Stimulated activated CD8-positive, alpha-beta memory T cell treated with anti-CD3 and anti-CD28 coated beads, Interleukin-4, amount 100 ng/mL, for 1 hour (primary cell): ENCODE measurements around the gene JARID2.
"Not testable (repeated sequence)": the region's sequence is repeated elsewhere in the genome, so short reads cannot be mapped to it uniquely, and the experiment has no call there.

Experiments
- DNase-seq, 2 donors: peaks; one replicate each; pipeline ENCODE4 v3.0.0-alpha.2; 2020; ENCODE audit warnings: low read depth in 2 of 2, low spot score in 1 of 2

Gene JARID2

DNA sequence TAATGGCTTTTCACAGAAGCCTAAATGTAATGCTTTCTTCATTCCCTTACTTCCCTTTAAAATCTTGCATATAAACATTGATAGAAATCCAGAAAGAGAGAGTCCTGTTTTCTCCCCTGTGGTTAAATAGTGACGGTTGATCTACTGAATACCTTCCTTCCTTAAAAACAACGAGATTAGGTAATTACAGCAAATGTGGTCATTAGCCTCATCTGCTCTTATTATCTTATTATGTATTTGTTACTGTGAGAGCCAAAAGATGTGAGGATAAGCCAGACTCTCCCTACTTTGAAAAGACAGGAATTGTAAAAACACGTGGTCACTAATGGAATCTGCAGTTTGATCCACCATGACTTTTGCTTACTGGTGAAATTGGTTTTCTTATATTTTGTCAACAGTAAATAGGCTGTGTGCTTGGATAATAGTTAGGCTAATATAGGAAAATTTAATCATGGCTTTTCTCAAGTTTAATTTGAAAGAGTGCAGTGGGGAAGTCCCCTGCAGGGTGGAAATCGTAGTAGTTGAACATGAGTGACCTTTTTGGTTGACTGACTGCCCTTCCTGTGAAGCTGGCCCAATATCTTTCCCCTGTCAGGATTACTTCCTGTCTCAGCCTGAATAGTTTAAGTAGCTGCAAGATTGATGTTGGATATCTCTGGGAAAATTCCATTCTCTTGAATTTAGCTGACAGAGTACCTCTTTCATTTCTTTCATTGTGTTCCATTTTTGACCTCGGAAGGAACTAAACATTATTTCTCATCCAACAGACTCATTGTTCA lies 62.8 kb downstream of the JARID2 start:
- DNase-seq, result no peak

DNA sequence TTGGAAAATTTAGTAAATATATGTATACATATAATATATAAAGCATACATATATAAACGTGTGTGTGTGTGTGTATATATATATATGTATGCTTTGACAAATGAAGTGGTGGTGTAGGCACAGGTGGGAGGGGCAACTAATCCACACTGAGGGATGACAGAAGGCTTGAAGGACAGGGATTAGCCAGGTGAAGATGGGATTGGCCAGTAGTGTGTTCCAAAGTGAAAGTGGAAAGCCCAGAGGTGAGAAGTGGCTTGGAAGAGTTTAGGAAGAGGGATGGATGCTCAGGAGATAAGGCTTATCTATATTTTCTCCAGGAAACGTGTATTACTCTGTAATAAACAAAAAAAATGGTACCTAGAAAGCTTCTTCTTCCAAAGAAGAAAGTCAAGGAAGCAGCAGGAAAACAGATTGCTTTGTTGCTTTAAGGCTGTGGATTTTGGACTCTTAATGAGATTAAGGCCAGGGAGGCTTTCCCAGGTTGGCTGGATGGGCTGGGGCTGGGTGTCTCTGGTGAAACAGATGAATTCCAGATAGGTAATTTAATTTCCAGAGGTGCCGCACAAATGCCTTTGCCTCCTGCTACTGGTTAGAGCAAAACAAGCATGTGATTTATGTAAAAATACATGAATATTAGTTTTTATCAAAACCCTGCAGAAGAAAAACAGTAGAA lies 63.9 kb downstream of the JARID2 start:
- DNase-seq, result no peak

DNA sequence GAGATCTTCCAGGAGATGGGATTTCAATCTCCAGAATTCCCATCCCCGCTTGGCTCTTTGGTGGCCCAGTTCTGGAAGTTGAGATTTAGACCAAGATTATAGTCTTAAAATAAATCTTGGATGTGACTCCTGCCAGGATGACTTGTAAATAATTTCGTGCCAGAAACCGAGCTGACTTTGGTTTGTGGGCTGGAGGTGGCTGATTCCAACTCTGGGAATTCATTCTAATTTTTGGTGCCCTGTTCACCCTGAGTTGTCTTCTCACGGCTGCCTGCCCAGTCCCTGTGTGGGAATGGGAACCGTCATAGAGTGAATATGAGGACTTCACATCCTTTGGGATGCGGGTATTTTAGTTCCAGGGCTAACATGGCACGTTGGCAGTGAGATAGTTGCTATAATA lies 64.8 kb downstream of the JARID2 start:
- no peak for DNase-seq

DNA sequence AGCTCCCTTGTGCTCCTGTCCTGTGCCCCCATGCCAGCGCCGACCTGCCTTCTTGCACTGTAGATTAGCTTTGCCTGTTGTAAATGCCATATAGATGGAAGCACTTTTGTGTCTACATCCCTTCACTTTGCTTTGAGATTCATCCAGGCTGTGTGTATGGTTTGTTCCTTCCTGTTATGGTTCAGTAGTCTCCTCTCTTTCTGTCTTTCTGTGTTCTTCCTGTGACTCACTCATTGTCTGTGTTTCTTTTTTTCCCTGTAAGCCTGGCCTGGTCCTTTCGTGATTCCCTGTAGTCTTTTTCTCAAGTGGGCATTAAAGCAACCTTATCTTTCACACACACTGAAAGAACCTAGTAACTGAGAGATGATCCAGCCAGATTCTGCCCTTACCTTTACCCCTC lies 66.6 kb downstream of the JARID2 start:
- no peak for DNase-seq

DNA sequence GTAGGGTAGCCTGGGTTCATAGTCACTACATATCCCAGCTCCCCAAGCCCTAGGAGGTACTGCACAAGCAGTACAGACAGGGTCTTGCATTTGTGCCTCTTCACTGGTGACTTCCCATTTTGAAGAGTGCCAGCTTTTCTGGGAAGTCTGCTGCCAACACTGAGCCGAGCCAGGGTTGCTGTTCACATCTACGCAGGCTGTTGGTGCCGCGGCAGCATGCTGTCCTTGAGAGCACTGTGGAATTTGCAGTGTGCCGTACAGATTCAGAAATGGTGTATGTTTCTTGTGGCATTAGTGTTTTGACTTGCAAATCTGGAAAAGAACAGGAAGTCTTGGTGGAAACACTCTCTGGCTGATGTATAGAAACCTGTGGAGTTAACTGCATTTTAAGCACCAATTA lies 67.5 kb downstream of the JARID2 start:
- no peak for DNase-seq

DNA sequence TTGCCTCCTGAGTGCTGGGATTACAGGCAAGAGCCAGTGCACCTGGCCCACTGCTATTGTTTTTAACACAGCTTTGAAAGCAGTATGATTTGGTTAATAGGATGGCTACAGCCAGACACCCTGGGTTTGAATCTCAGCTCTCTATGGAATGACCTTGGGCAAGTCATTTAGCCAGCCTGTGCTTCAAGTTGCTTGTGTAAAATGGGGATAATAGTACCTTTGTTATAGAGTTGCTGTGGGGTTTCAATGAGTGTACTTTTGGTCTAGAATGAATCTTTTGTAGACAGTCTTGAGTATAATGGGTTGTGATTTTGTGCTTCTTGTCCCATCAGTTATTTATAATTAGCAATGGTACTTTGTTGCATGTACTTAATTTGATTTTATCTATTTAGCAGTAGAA lies 70.9 kb downstream of the JARID2 start:
- no peak for DNase-seq

DNA sequence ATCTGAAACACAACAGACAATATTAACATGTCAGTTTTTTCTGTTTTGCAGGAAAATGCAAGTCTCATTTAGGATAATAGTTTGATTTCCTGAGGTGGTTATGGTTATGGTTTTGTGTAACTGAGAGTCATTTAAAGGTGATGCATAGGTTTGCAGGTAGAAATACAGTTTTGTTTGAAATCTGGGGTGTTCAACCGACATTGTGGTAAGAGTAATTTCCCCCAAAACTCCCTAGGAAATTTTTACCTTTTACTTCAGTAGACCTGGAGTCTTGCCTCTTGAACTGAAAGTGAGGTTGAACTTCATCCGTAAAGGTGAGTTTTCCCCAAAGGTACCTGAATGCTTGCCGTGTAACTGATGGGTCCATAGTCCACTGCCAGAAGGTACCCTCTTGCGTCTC lies 71.4 kb downstream of the JARID2 start:
- no peak for DNase-seq

DNA sequence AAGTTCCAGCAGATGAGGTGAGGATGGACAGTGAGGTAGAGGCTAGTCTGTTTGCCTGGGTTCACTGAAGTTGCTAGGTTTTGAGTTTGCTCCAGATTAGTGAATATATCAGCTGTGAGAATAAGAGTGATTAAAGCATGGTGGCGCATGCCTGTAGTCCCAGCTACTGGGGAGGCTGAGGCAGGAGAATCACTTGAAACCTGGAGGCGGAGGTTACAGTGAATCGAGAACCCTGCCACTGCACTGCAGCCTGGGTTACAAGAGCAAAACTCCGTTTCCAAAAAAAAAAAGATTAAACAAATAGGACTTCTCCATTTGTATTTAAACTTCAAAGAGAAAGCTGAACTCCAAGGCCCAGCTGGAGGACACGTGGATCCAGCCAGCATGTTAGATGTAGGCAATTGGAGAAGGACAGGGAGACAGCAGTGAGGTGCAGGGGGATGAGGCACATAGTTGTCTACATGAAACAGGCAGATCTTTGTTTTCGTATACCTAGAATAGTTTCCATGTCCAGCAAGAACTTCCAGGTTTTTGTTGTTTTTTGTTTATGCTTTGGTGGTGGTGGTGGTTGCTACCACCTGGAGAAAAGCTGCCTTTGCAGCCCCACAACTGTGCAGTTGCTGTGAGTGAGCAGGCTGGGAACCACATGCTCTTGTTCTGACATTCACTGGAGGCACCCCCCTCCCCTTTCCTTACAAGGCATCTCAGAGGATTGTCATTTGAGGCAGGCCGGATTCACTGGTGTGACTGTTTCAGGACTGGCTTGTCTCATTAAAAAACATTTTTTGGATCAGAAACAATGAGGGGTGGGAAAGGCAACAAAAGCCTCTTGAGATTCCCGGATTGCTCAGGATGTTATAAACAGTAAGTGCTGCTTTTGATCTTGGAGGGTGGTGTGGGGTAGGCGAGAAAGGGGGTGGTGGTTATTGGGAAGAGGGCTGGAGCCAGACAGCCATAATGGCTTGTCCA lies 72.3 kb downstream of the JARID2 start:
- DNase-seq, result no peak

DNA sequence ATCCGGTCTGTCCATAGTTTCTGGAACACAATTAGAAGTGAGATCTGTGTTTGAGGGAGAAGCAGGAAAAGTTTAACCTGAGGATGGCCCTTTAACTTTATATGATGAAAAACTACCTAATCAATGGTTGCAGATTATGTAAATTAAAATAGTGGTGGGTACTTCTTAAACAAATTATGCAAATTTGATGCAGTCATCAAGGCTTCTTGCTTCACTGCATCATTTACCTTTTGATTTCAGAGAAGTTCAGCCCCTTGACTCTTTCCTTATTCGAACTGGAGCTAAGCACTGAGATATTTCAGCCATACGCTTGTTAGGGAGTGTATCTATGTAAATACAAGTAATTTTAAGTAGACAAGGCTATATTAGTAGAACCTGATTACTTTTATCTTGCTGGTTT lies 73.8 kb downstream of the JARID2 start:
- no peak for DNase-seq

DNA sequence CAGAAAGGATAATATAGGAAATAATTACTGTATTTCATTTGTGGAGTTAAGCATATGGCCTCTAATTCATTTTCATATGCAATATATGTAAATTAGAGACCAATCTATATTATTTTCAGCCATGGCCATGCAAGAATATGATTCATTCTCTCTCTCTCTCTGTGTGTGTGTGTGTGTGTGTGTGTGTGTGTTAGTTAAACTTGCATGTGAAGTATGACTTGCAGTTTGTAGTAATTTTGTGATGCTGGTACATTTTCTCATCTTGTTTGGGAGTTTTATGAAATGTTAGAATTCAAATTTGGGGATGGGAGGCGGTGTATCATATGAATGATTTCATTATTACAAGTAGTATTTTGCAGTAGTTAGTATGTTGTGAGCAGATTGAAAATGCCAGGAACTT lies 74.8 kb downstream of the JARID2 start:
- no peak for DNase-seq

DNA sequence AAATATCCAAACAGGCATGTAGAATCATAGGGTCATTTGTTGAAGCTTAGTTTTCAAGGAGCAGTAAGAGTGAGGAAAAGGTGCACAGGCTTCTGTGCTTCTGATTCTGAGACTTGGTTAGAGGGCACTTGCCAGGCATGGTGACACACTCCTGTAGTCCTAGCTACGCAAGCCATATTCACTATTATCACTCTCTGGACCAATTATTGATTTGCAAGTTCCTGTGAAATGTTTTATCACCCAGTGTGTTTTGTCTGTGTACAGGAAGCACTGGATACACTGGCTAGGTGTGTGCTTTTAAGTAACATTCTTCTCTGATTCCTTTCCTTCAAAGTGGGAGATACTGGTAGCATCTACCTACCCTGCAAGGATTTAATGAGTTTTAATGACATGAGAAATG lies 76.3 kb downstream of the JARID2 start:
- no peak for DNase-seq

DNA sequence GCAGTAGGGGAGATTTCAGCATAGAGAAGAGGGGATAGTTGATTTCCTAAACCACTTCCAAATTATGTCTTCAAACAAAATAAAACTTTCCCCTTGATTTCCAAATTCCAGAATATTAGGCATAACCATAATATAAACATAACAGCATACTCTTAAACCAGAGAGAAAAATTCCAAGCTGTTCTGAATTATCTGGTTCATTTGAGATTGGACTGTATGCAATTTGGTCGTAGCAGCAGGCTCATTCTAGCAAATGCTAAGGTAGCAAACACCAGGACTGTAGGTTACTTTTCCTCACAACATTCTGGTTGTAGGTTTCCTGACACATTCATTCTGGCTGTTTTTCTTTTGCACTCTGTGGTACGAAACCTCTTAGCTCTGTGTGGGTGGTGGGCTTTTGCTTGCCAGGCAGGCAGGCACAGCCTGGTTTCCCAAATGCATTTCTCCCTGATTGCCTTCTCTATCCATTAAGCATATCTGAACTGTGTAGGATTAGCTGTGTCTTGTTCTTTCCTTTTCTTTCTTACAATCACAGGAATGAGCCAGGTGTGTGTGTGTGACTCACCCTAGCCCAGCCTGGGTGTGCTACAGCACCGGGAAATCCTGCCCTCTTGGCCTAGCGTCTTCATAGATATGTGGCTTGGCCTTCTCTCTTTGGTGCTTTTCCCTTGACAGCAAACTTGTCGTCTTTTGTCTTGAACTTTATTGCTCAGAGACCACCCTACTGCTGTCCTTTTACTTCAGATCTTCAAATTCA lies 77.1 kb downstream of the JARID2 start:
- no peak for DNase-seq

DNA sequence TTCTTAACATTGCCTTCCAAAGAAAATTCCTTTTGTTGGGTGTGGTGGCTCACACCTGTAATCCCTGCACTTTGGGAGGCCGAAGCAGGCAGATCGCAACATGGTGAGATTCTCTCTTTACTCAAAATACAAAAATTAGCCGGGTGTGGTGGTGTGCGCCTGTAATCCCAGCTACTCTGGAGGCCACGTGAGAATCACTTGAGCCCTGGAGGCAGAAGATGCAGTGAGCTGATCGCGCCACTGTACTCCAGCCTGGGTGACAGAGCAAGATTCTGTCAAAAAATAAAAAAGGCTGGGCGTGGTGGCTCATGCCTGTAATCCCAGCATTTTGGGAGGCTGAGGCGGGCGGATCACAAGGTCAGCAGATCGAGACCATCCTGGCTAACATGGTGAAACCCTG lies 77.7 kb downstream of the JARID2 start:
- not testable (repeated sequence) for DNase-seq

DNA sequence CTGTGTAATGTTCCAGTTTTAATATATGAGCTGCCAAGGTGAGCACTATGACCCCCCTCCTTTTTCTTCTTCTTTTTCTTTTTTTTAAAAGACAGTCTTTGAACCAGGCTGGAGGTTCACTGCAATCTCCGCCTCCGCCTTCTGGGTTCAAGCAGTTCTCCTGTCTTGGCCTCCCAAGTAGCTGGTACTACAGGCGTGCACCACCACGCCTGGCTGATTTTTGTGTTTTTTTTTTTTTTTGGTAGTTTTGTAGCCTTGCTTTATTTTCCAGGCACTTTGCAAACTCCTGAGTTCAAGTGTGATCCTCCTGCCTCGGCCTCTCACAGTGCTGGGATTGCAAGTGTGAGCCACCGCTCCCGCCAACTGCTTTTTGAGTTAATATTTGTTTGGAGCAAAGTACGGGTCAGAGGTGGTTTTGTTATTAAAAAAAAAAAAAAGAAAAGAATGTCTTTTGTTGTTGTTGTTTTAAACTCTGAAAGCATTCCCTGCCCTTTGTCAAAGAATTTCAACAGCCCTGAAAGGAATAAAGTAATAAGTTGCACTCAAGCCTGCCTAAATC lies 78.6 kb downstream of the JARID2 start:
- DNase-seq, result no peak

DNA sequence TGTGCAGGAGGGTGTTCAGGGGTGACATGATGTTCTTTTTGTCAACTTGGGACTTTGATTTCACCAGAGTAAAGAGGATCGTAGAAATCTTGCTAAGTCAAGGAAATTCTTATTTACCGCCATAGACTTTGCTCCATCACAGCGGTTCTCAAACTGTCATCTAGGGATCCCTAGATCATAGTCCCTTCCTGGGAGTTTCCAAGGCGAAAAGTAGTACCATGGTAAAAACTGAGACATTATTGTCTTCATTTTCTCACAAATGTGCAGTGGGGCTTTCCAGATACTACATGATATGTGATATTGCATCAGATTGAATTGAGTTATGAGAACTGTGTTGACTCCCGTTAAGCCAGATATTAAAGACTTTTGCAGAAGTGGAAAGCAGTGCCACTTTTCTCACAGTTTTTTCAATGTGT lies 79.7 kb downstream of the JARID2 start:
- no peak for DNase-seq

DNA sequence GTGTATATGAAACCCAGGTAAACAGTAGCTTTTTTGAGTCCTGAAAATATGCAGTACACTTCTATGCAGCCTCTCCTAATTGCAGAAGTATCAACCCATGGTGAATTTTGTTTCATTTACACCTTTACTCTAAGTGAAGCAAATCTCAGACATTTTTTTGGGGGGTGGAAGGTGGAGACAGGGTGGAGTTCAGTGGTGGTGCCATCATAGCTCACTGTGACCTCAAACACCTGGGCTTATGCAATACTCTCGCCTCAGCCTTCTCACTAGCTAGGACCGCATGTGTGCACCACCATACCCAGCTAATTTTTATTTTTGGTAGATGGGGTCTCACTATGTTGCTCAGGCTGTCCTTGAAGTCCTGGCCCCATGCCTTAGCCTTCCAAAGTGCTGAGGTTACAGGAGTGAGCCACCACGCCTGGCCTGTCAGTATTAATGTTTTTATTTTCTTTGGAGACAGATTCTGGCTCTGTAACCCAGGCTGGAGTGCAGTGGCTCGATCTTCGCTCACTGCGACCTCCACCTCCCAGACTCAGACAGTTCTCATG lies 80.3 kb downstream of the JARID2 start:
- no peak for DNase-seq

DNA sequence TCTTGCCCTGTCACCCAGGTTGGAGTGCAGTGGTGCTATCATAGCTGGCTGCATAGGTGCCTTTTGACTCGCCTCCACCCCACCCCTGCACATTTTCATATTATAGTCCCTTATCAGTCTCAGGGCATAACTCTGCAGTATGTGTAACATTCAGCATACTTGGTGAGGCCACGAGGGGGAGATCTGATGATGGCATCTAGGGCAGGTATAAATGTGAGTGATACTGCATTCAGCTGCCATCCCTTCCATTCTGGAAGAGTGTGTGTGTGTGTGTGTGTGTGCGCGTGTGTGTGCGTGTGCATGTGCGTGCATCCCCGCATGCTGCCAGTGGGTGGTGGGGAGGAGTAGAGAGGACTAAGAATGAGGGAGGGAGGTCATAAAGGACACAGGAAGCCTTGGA lies 81.4 kb downstream of the JARID2 start:
- no peak for DNase-seq

DNA sequence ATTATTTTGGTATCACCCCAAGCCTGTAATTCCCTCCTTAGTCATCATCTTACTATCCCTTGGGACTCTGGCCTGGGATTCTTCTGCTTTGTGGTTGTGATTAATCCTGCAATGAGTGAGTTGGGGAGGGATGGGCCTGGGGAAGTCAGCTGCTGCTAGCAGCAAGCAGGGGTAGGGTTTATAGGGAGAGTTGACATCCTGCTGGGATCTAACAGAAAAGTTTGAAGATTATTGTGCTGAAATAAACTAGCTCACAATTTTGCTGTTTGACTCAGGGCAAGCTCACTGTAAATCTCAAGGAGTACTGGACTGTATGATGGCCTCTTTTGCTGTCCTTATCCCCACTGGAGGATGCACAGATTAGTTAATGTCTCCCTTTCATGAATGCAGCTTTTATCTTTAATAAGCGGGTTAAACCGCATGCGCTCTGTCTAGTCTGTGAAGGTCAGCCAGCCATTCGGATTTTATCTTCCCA lies 83.4 kb downstream of the JARID2 start:
- DNase-seq, result no peak

DNA sequence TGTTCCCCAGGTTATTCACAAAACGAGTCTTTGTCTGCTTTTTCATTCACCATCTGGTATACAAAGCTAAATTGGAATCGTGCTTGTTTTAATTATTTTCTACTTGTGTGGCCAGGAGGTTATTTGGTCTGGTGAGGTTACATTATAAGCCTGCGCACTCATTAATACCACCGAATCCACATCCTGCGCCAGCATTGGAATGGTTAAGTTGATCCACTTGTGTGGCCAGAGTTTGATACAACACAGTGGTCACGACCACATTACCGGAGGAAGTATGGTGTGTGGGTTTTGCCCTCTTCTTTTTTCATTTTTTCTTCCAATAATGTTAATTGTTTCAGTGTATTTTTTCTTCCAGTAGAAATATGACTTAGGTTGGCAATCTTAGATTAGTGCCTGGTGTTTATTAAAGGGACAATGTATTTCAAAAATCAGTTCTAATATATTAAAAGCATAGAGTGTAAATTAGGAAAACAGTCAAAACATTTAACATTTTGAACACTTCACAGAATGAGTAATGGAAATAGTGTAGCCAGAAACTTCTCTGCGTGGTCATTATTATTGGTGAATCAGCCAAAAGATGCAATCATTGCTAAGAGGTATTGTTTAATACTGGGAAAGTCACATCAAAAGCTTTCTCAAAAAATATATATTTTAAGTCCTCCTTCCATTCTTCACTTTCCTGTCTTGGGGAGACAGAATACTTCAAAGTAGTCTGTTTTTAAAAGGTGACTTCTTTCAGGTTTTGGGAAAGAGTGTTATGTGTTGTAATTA lies 84.5 kb downstream of the JARID2 start:
- no peak for DNase-seq

DNA sequence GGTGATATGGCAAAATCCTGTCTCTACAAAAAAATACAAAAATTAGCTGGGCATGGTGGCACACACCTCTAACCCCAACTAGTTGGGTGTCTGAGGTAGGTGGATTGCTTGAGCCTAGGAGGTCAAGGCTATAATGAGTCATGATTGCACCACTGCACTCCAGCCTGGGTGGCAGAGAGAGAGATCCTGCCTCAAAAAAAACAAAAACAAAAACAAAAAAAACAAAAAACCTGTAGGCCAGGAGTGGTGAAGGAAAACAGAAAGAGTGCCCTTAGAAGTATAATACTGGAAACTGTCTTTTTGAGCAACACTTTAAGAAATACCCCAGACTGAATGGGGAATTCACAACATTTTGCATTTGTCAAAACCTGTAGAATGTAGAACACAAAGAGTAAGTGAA lies 85.3 kb downstream of the JARID2 start:
- no peak for DNase-seq
